H1 (cell line): Measurements from ENCODE around the gene UNK. TPM values are rescaled to one million over a fixed set of nuclear protein-coding genes. Genes with fewer than 3 reads are reported as not detected.

ENCODE experiments used
- E2F6 ChIP-seq: IDR thresholded peaks from 2 replicates; pipeline ENCODE4 v1.6.1; 2012; ENCODE audit warnings: inconsistent platforms
- FOSL1 ChIP-seq: IDR thresholded peaks from 2 replicates; pipeline ENCODE4 v1.6.1; 2011; ENCODE audit warnings: mild to moderate bottlenecking, low read depth, low read length, moderate library complexity; ENCODE audit not compliant: insufficient read depth
- polyA plus RNA-seq, 7 experiments: library from polyadenylated mRNA; depleted of rRNA in 3 of 7; stranded (reverse) in 5 of 7; unstranded in 2 of 7; fragments of >200 nt in 5 of 7; fragments of 200-250 nt in 2 of 7; gene quantifications; 1 replicate in 5 of 7; 2 replicates in 1 of 7; 4 replicates in 1 of 7; pipeline versions ENCODE4 v1.2.1 to v1.2.3, GENCODE V29; 2011 to 2013; ENCODE audit warnings: missing spikeins in 2 of 7, mixed read lengths in 2 of 7
- total RNA-seq: library from RNA; stranded (reverse); fragmentation: NEBNext Ultra II Directional; extraction: Animal tissue kit (Norgen Biotek cat#: 25700); gene quantifications from 2 replicates; pipeline ENCODE4 v1.2.1, GENCODE V29; 2021

The UNK gene
- total and polyA plus RNA-seq, 2 of the 8 experiments (the other 6 are each of a cell fraction or from before 2014, with no cell fraction given) = 24.2 to 33.3 TPM

DNA sequence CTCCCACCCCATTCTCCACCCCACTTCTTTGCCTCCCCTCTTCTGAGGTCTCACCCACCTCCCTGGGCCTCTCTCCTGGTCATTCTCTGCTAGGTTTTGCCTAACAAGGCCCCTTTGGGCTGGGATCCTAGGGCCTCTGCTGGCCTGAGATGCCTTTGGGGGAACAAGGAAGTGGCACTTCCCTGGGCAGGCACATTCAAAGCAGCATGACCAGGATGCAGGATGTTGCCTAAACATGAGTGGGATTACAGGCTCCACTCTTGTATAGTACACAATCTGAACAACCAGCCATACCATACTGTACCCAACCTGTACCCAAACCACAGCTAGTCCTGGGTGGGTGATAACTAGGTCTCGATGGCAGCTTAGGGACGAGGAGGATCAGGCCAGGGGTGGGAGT lies 28.6 kb upstream of the UNK start (continued):
- TF ChIP-seq FOSL1 = no peak
- TF ChIP-seq E2F6 = no peak
